ENCODE data around the gene SSBP4. TPM values are rescaled to one million over a fixed set of nuclear protein-coding genes. Genes with fewer than 3 reads are reported as not detected.
A peak's percentile ranks its signal among the peaks of the same experiment; 100 is the strongest.

SSBP4 gene
- total RNA-seq, 1 donor: 77.8 TPM

- DNase-seq (ENCODE audit: insufficient read length, low spot score, missing footprints): peak; percentile 96
- Histone ChIP-seq H3K4me1 (ENCODE audit: insufficient read depth, low read length) (peaks cover 14% of the 10 kb centered on the region), H3K27ac (ENCODE audit: low read depth, low read length) (no peak overlapping the region), H3K4me3 (ENCODE audit: insufficient read depth, low read length) (peak overlapping the region; percentile 77), H3K27me3 (ENCODE audit: insufficient read depth, low read length) (no peaks in the 10 kb centered on the region), H3K79me2 (ENCODE audit: insufficient read depth, low read length) (peaks cover 12% of the 10 kb centered on the region), H3K9me3 (ENCODE audit: low read depth, low read length) (no peaks in the 10 kb centered on the region), H4K20me1 (ENCODE audit: insufficient read depth, low read length) (no peaks in the 10 kb centered on the region), H3K36me3 (ENCODE audit: insufficient read depth, low read length) (peaks cover 14% of the 10 kb centered on the region), H3K4me2 (ENCODE audit: insufficient read depth, low read length) (peak overlapping the region; percentile 78), H2AFZ (ENCODE audit: low read length) (peak overlapping the region; percentile 47)
- peak; percentile 84 for TF ChIP-seq CTCF (IDR thresholded peaks at IDR 0.05; ENCODE audit: extremely low read depth, low read depth, low read length)
Observed at GRCh38 chr19:18388100-18388959, 30.9 kb upstream of the SSBP4 start.

GRCh38 chr19:18388960-18389725, 30.1 kb upstream of the SSBP4 start:
- peak overlapping the region; percentile 77 for H3K4me3 ChIP-seq (ENCODE audit: insufficient read depth, low read length)
- DNase-seq (ENCODE audit: insufficient read length, low spot score, missing footprints): peak; percentile 43
- no peak overlapping the region for H3K27ac ChIP-seq (ENCODE audit: low read depth, low read length)
- peaks cover 14% of the 10 kb centered on the region for H3K36me3 ChIP-seq (ENCODE audit: insufficient read depth, low read length)
- no peak overlapping the region for H2AFZ ChIP-seq (ENCODE audit: low read length)
- H3K4me1 ChIP-seq (ENCODE audit: insufficient read depth, low read length): peaks cover 14% of the 10 kb centered on the region
- H3K9me3 ChIP-seq (ENCODE audit: low read depth, low read length): no peaks in the 10 kb centered on the region
- H3K79me2 ChIP-seq (ENCODE audit: insufficient read depth, low read length): peaks cover 12% of the 10 kb centered on the region
- H3K4me2 ChIP-seq (ENCODE audit: insufficient read depth, low read length): peak overlapping the region; percentile 78
- H3K27me3 ChIP-seq (ENCODE audit: insufficient read depth, low read length): no peaks in the 10 kb centered on the region
- no peak for TF ChIP-seq CTCF (IDR thresholded peaks at IDR 0.05; ENCODE audit: extremely low read depth, low read depth, low read length)
- H4K20me1 ChIP-seq (ENCODE audit: insufficient read depth, low read length): no peaks in the 10 kb centered on the region

- Histone ChIP-seq H4K20me1 (ENCODE audit: insufficient read depth, low read length) (no peaks in the 10 kb centered on the region), H3K36me3 (ENCODE audit: insufficient read depth, low read length) (peaks cover 14% of the 10 kb centered on the region), H3K4me2 (ENCODE audit: insufficient read depth, low read length) (no peak overlapping the region), H3K9me3 (ENCODE audit: low read depth, low read length) (no peaks in the 10 kb centered on the region), H3K4me3 (ENCODE audit: insufficient read depth, low read length) (no peak overlapping the region), H3K27ac (ENCODE audit: low read depth, low read length) (no peak overlapping the region), H2AFZ (ENCODE audit: low read length) (no peak overlapping the region), H3K79me2 (ENCODE audit: insufficient read depth, low read length) (peaks cover 12% of the 10 kb centered on the region), H3K4me1 (ENCODE audit: insufficient read depth, low read length) (peaks cover 14% of the 10 kb centered on the region), H3K27me3 (ENCODE audit: insufficient read depth, low read length) (no peaks in the 10 kb centered on the region)
- no peak for TF ChIP-seq CTCF (IDR thresholded peaks at IDR 0.05; ENCODE audit: extremely low read depth, low read depth, low read length)
- no peak for DNase-seq (ENCODE audit: insufficient read length, low spot score, missing footprints)
Observed at GRCh38 chr19:18389726-18390064, 29.5 kb upstream of the SSBP4 start.
